HepG2 (cell line): ENCODE measurements around the gene SRXN1. TPM values are rescaled to one million over a fixed set of nuclear protein-coding genes. Genes with fewer than 3 reads are reported as not detected.
A peak's percentile ranks its signal among the peaks of the same experiment; 100 is the strongest.

Experiments
- CEBPG ChIP-seq: IDR thresholded peaks from 2 replicates; pipeline ENCODE4 v1.6.1; 2016
- E2F5 ChIP-seq: sonication (generic); formaldehyde crosslinking; conservative IDR thresholded peaks from 2 replicates; pipeline ENCODE4 v1.4.0; 2020; ENCODE audit warnings: missing genetic modification reagents
- HHEX ChIP-seq: IDR thresholded peaks from 2 replicates; pipeline ENCODE4 v1.6.1; 2016; ENCODE audit warnings: control low read depth
- KLF11 ChIP-seq: IDR thresholded peaks from 2 replicates; pipeline ENCODE4 v1.6.1; 2016; ENCODE audit warnings: missing compliant biosample characterization
- MXD4 ChIP-seq: IDR thresholded peaks from 2 replicates; pipeline ENCODE4 v1.6.1; 2016; ENCODE audit warnings: mild to moderate bottlenecking, missing biosample characterization, missing genetic modification reagents
- NFE2L1 ChIP-seq: sonication (generic); formaldehyde crosslinking; IDR thresholded peaks from 2 replicates; pipeline ENCODE4 v1.4.0; 2020; ENCODE audit warnings: missing genetic modification reagents, mild to moderate bottlenecking, borderline replicate concordance
- NFKBIZ ChIP-seq: IDR thresholded peaks from 2 replicates; pipeline ENCODE4 v1.6.1; 2018; ENCODE audit warnings: missing genetic modification reagents, missing compliant biosample characterization
- PBX3 ChIP-seq: sonication (generic); formaldehyde crosslinking; IDR thresholded peaks from 2 replicates; pipeline ENCODE4 v1.8.1; 2023; ENCODE audit warnings: missing genetic modification reagents, inconsistent platforms, borderline replicate concordance
- PHF21A ChIP-seq: sonication (generic); formaldehyde crosslinking; IDR thresholded peaks from 2 replicates; pipeline ENCODE4 v1.5.0; 2020; ENCODE audit warnings: mild to moderate bottlenecking, missing genetic modification reagents
- RBFOX2 ChIP-seq: fragments of 200-400 bp; formaldehyde crosslinking; IDR thresholded peaks from 2 replicates; pipeline ENCODE4 v1.6.1; 2017; ENCODE audit warnings: low read depth, mild to moderate bottlenecking, low read length
- SAFB2 ChIP-seq: sonication (generic); formaldehyde crosslinking; IDR thresholded peaks from 2 replicates; pipeline ENCODE4 v1.5.1; 2020; ENCODE audit warnings: missing genetic modification reagents, low read depth, mild to moderate bottlenecking, borderline replicate concordance
- SMARCC2 ChIP-seq: fragments of 450-650 bp; IDR thresholded peaks from 2 replicates; pipeline ENCODE4 v1.6.1; 2017; ENCODE audit warnings: antibody characterized with exemption, mild to moderate bottlenecking
- TAF15 ChIP-seq: fragments of 200-400 bp; formaldehyde crosslinking; IDR thresholded peaks from one replicate; pipeline ENCODE4 v1.6.1; 2018; ENCODE audit warnings: mild to moderate bottlenecking, low read depth, low read length; ENCODE audit not compliant: poor library complexity, severe bottlenecking
- ZNF101 ChIP-seq: sonication (generic); formaldehyde crosslinking; IDR thresholded peaks from 2 replicates; pipeline ENCODE4 v1.4.0; 2020; ENCODE audit warnings: mild to moderate bottlenecking, low read depth, missing genetic modification reagents, borderline replicate concordance
- ZNF24 ChIP-seq: fragments of 450-650 bp; IDR thresholded peaks from 2 replicates; pipeline ENCODE4 v1.6.1; 2017; ENCODE audit warnings: antibody characterized with exemption, mild to moderate bottlenecking
- ZNF354B ChIP-seq: sonication (generic); formaldehyde crosslinking; IDR thresholded peaks from 2 replicates; pipeline ENCODE4 v1.8.0; 2022; ENCODE audit warnings: mild to moderate bottlenecking, missing genetic modification reagents
- ZNF431 ChIP-seq: sonication (generic); formaldehyde crosslinking; IDR thresholded peaks from 2 replicates; pipeline ENCODE4 v1.9.0; 2022; ENCODE audit warnings: missing genetic modification reagents, low read depth, mild to moderate bottlenecking, borderline replicate concordance
- ZNF549 ChIP-seq: sonication (generic); formaldehyde crosslinking; IDR thresholded peaks from 2 replicates; pipeline ENCODE4 v1.5.0; 2020; ENCODE audit warnings: missing genetic modification reagents
- ZNF597 ChIP-seq: sonication (generic); formaldehyde crosslinking; IDR thresholded peaks from 2 replicates; pipeline ENCODE4 v1.5.0; 2020; ENCODE audit warnings: missing genetic modification reagents
- ZNF614 ChIP-seq: IDR thresholded peaks from 2 replicates; pipeline ENCODE4 v1.6.1; 2018; ENCODE audit warnings: missing biosample characterization, missing genetic modification reagents, inconsistent platforms, borderline replicate concordance
- ZNF720 ChIP-seq: sonication (generic); formaldehyde crosslinking; IDR thresholded peaks from 2 replicates; pipeline ENCODE4 v1.4.0; 2020; ENCODE audit warnings: missing genetic modification reagents
- polyA plus RNA-seq, 8 experiments: library from polyadenylated mRNA; depleted of rRNA in 3 of 8; stranded (reverse) in 7 of 8; unstranded in 1 of 8; fragments of >200 nt; fragmentation: Illumina TruSeq in 4 of 8; extraction: Trizol in 4 of 8; gene quantifications; 2 replicates each; pipeline versions ENCODE4 v1.2.1 to v1.2.3, GENCODE V29; 2011 to 2016; ENCODE audit warnings: low read depth in 4 of 8, missing spikeins in 1 of 8, mixed read lengths in 1 of 8; ENCODE audit not compliant: insufficient read depth in 1 of 8
- total RNA-seq, 5 experiments: library from RNA; depleted of rRNA; stranded (reverse); fragments of >200 nt; fragmentation: Illumina TruSeq; extraction: Trizol; gene quantifications; 2 replicates each; pipeline ENCODE4 v1.2.3, GENCODE V29; 2016; ENCODE audit warnings: low read depth in 1 of 5
- TF ChIP-seq, protein P1 (sequence below): IDR thresholded peaks from 2 replicates; pipeline ENCODE4 v1.6.1; 2018; ENCODE audit warnings: missing genetic modification reagents
- TF ChIP-seq, protein P2 (sequence below): sonication (generic); formaldehyde crosslinking; IDR thresholded peaks from 2 replicates; pipeline ENCODE4 v1.8.1; 2023; ENCODE audit warnings: mild to moderate bottlenecking, moderate library complexity, missing genetic modification reagents

SRXN1 gene
- total and polyA plus RNA-seq, 2 of the 13 experiments (the other 11 are each of a cell fraction or from before 2014, with no cell fraction given): 29.9 to 87.7 TPM

- peak; percentile 6; the same call in 1 of the 2 replicates for TF ChIP-seq ZNF24
- peak; percentile 10; the same call in 1 of the 2 replicates for TF ChIP-seq CEBPG (CRISPR knock-in tag)
- peak; percentile 53; the same call in 1 of the 2 replicates for TF ChIP-seq PHF21A (CRISPR knock-in tag)
- no peak for TF ChIP-seq HHEX (CRISPR knock-in tag)
- TF ChIP-seq ZNF597 (CRISPR knock-in tag): no peak
- no peak for TF ChIP-seq NFE2L1 (CRISPR knock-in tag)
- peak; percentile 79 for TF ChIP-seq MXD4 (CRISPR knock-in tag)
- TF ChIP-seq SMARCC2: no peak
- TF ChIP-seq KLF11 (CRISPR knock-in tag): no peak
- TF ChIP-seq TAF15: no peak
- peak; percentile 99 for TF ChIP-seq SAFB2 (CRISPR knock-in tag)
- TF ChIP-seq ZNF431 (CRISPR knock-in tag): peak; percentile 19; the same call in 1 of the 2 replicates
- no peak for TF ChIP-seq ZNF354B (CRISPR knock-in tag)
- peak; percentile 61 for TF ChIP-seq E2F5
- TF ChIP-seq, protein P1, sequence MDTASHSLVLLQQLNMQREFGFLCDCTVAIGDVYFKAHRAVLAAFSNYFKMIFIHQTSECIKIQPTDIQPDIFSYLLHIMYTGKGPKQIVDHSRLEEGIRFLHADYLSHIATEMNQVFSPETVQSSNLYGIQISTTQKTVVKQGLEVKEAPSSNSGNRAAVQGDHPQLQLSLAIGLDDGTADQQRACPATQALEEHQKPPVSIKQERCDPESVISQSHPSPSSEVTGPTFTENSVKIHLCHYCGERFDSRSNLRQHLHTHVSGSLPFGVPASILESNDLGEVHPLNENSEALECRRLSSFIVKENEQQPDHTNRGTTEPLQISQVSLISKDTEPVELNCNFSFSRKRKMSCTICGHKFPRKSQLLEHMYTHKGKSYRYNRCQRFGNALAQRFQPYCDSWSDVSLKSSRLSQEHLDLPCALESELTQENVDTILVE: no peak
- TF ChIP-seq PBX3 (CRISPR knock-in tag): 0 out of 2 replicates have a peak, but pooled peaks have one; percentile 56
- peak; percentile 66; the same call in 1 of the 2 replicates for TF ChIP-seq ZNF614 (CRISPR knock-in tag)
- no peak for TF ChIP-seq ZNF720 (CRISPR knock-in tag)
- TF ChIP-seq RBFOX2: peak; percentile 85
- TF ChIP-seq ZNF549 (CRISPR knock-in tag): no peak
- TF ChIP-seq NFKBIZ (CRISPR knock-in tag): peak; percentile 1; the same call in 1 of the 2 replicates
- TF ChIP-seq, protein P2, sequence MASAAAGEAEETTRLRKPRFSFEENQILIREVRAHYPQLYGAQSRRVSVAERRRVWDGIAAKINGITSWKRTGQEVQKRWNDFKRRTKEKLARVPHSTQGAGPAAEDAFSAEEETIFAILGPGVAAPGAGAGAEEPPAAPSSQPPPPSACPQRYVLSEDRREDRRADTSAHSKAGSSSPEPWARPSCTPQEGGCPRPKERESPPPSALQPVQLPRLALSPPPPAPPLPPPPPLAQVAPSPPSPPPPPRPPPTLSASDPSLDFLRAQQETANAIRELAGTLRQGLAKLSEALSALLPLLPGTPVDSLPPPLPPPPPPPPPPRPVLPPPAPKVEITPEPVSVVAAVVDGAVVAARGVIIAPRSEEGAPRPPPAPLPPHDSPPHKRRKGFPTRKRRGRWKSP (CRISPR knock-in tag): peak; percentile 89; the same call in 1 of the 2 replicates
- TF ChIP-seq ZNF101 (CRISPR knock-in tag): no peak; the same call in 1 of the 2 replicates
These were observed at the start of gene SRXN1 (continued) for GRCh38 chr20:653110-653589.
